K562 (cell line): ENCODE data around the gene ZIC2. TPM values are rescaled to one million over a fixed set of nuclear protein-coding genes. Genes with fewer than 3 reads are reported as not detected.
A peak's percentile ranks its signal among the peaks of the same experiment; 100 is the strongest.

Experiments
- ATAC-seq: fragments of 200-7000 bp; cut with Tn5 transposase; 3 replicates; pipeline ENCODE4 v1.9.1; 2020; ENCODE audit warnings: moderate library complexity
- BruUV-seq: library from RNA; stranded (reverse); fragments of 400-500 nt; replicated peaks from 2 replicates; lab custom pipeline; 2021; lab: Mats Ljungman, UMichigan
- CTCF ChIA-PET: fragments of 300-600 bp; formaldehyde crosslinking; extraction: SDS; loops from one replicate; lab custom pipeline; 2021; ENCODE audit warnings: low intra/inter-chr PET ratio; lab: Yijun Ruan, JAX
- POLR2A ChIA-PET: fragments of 300-600, 350-650 bp; sonication (Branson Sonifier 250); formaldehyde crosslinking; extraction: SDS; loops from one replicate; lab custom pipeline; 2021; ENCODE audit warnings: antibody characterized with exemption, inconsistent platforms; lab: Yijun Ruan, JAX
- DNase-seq, 4 experiments: peaks; one replicate each; pipeline versions ENCODE4 v3.0.0 to v3.0.0-alpha.2; 2011 to 2018; ENCODE audit warnings: low spot score in 3 of 4, mixed read lengths in 3 of 4; ENCODE audit errors: extremely low read depth in 1 of 4
- FAIRE-seq: peaks from 2 replicates; lab custom pipeline; 2011; peaks lifted over from hg19 to GRCh38; lab: Jason Lieb, UNC
- H2AFZ ChIP-seq: 2 replicates; pipeline ENCODE4 v1.6.0; 2011; ENCODE audit warnings: low read depth, low read length, control low read depth, inconsistent platforms
- H3K27ac ChIP-seq: fragments of 200-600 bp; 3 replicates; pipeline ENCODE4 v1.8.0; 2011; ENCODE audit warnings: low read depth, mild to moderate bottlenecking, control low read depth, inconsistent platforms, low read length, moderate library complexity, mixed read lengths; ENCODE audit errors: extremely low read depth
- H3K27me3 ChIP-seq, 2 experiments: fragments of 300-600 bp in 1 of 2; 2 replicates in 1 of 2; 3 replicates in 1 of 2; pipeline versions ENCODE4 v1.6.0 to v1.8.0; 2011; ENCODE audit warnings: inconsistent platforms in 2 of 2, low read length in 2 of 2, mild to moderate bottlenecking in 1 of 2, mixed read lengths in 1 of 2, moderate library complexity in 1 of 2; ENCODE audit not compliant: control insufficient read depth in 2 of 2, insufficient read depth in 2 of 2
- H3K36me3 ChIP-seq: fragments of 300-600 bp; 3 replicates; pipeline ENCODE4 v1.8.0; 2011; ENCODE audit warnings: mild to moderate bottlenecking, low read length, inconsistent platforms; ENCODE audit not compliant: control insufficient read depth, insufficient read depth
- H3K4me1 ChIP-seq, 2 experiments: fragments of 200-600 bp in 1 of 2; replicated peaks in 1 of 2; 2 replicates in 1 of 2; 3 replicates in 1 of 2; pipeline versions ENCODE4 v1.5.1 to v1.8.0; 2011; ENCODE audit warnings: inconsistent platforms in 2 of 2, low read length in 2 of 2, mild to moderate bottlenecking in 1 of 2, mixed read lengths in 1 of 2, moderate library complexity in 1 of 2; ENCODE audit not compliant: control insufficient read depth in 2 of 2, insufficient read depth in 2 of 2
- H3K4me2 ChIP-seq: 2 replicates; pipeline ENCODE4 v1.6.1; 2011; ENCODE audit warnings: low read length, control low read depth, inconsistent platforms, mixed read lengths; ENCODE audit not compliant: insufficient read depth
- H3K4me3 ChIP-seq: fragments of 200-600 bp; sonication (generic), shearing (Covaris generic); 2 replicates; pipeline ENCODE4 v1.5.1; 2016; ENCODE audit warnings: control low read depth, inconsistent platforms
- H3K79me2 ChIP-seq: fragments of 200-600 bp; 3 replicates; pipeline ENCODE4 v1.8.0; 2011; ENCODE audit warnings: low read length, inconsistent platforms; ENCODE audit not compliant: control insufficient read depth, insufficient read depth
- H3K9ac ChIP-seq, 2 experiments: 2 replicates each; pipeline versions ENCODE4 v1.6.0 to v1.6.1; 2011; ENCODE audit warnings: low read depth in 2 of 2, low read length in 2 of 2, control low read depth in 1 of 2, inconsistent platforms in 1 of 2, mild to moderate bottlenecking in 1 of 2, mixed read lengths in 1 of 2; ENCODE audit not compliant: insufficient read depth in 1 of 2
- H3K9me1 ChIP-seq: one replicate; pipeline ENCODE4 v1.6.0; 2011; ENCODE audit warnings: inconsistent platforms, mild to moderate bottlenecking, low read length, moderate library complexity; ENCODE audit not compliant: control insufficient read depth, insufficient read depth
- H3K9me3 ChIP-seq: replicated peaks from 2 replicates; pipeline ENCODE4 v1.5.1; 2011; ENCODE audit warnings: low read depth, low read length, inconsistent platforms; ENCODE audit not compliant: control insufficient read depth, insufficient read depth
- H4K20me1 ChIP-seq: replicated peaks from 2 replicates; pipeline ENCODE4 v1.6.1; 2011; ENCODE audit warnings: low read length, inconsistent platforms, mixed read lengths; ENCODE audit not compliant: control insufficient read depth, insufficient read depth
- CBX2 ChIP-seq: fragments of 200-600 bp; sonication (generic); IDR thresholded peaks from one replicate; pipeline ENCODE4 v1.6.1; 2012; ENCODE audit warnings: mild to moderate bottlenecking, low read length, inconsistent platforms; ENCODE audit not compliant: insufficient read depth, poor library complexity, severe bottlenecking
- CBX8 ChIP-seq: fragments of 200-600 bp; sonication (generic); IDR thresholded peaks from 2 replicates; pipeline ENCODE4 v1.6.1; 2012; ENCODE audit warnings: borderline replicate concordance, mixed run types, low read depth, mild to moderate bottlenecking, moderate library complexity, mixed read lengths, low read length, control low read depth, inconsistent platforms; ENCODE audit not compliant: poor library complexity, severe bottlenecking; ENCODE audit errors: extremely low read depth
- EZH2 ChIP-seq: IDR thresholded peaks from 2 replicates; pipeline ENCODE4 v1.6.1; 2012; ENCODE audit warnings: low read depth, mild to moderate bottlenecking, inconsistent platforms, low read length, borderline replicate concordance
- LCOR ChIP-seq: sonication (generic); formaldehyde crosslinking; IDR thresholded peaks from 2 replicates; pipeline ENCODE4 v1.8.0; 2022; ENCODE audit warnings: mild to moderate bottlenecking, missing genetic modification reagents
- MIER1 ChIP-seq: fragments of 450-650 bp; IDR thresholded peaks from 2 replicates; pipeline ENCODE4 v1.6.1; 2016; ENCODE audit warnings: antibody characterized with exemption, mild to moderate bottlenecking, low read depth
- POLR2AphosphoS2 ChIP-seq: IDR thresholded peaks from 2 replicates; pipeline ENCODE4 v1.6.1; 2012; ENCODE audit warnings: low read length, improper control_type of control experiment
- ZFX ChIP-seq: sonication (generic); formaldehyde crosslinking; IDR thresholded peaks from 2 replicates; pipeline ENCODE4 v1.8.0; 2022; ENCODE audit warnings: mild to moderate bottlenecking, missing genetic modification reagents, moderate library complexity
- ZNF263 ChIP-seq: sonication (generic); formaldehyde crosslinking; IDR thresholded peaks from 2 replicates; pipeline ENCODE4 v1.8.0; 2022; ENCODE audit warnings: mild to moderate bottlenecking, missing genetic modification reagents, borderline replicate concordance
- ZNF311 ChIP-seq: fragments of 250-450 bp; sonication (Bioruptor Pico); IDR thresholded peaks from 2 replicates; pipeline ENCODE4 v1.4.0; 2020; ENCODE audit warnings: mild to moderate bottlenecking, moderate library complexity
- WGBS: fragments of 100-300 bp; shearing (Covaris generic); methylation state at CpG from one replicate; pipeline ENCODE4 v1.1.6; 2016; ENCODE audit warnings: low coverage, mixed read lengths; ENCODE audit not compliant: insufficient coverage; ENCODE audit errors: missing lambda C conversion rate; 5-methylcytosine and 5-hydroxymethylcytosine counted together
- in situ Hi-C: fragments of 300-500 bp; cut with MboI; formaldehyde crosslinking; loops from 4 replicates; pipeline ENCODE4 v1.15.0; 2018; ENCODE audit warnings: inconsistent platforms, mixed read lengths
- intact Hi-C: fragments of 100-400 bp; cut with micrococcal nuclease; formaldehyde crosslinking; loops from 2 replicates; pipeline ENCODE4 v1.14.2; 2022
- polyA plus RNA-seq, 8 experiments: library from polyadenylated mRNA; depleted of rRNA in 4 of 8; stranded (reverse) in 5 of 8; unstranded in 3 of 8; fragments of >200 nt; fragmentation: Nextera tagmentation in 2 of 8; fragmentation: Illumina TruSeq in 1 of 8; extraction: Ambion mirVana in 2 of 8; extraction: Trizol in 1 of 8; gene quantifications; 2 replicates each; pipeline versions ENCODE4 v1.2.1 to v1.2.3, GENCODE V29; 2011 to 2014; ENCODE audit warnings: inconsistent platforms in 1 of 8, missing spikeins in 1 of 8
- total RNA-seq, 7 experiments: library from RNA; depleted of rRNA in 6 of 7; stranded (reverse); fragments of >200 nt in 6 of 7; fragmentation: Illumina TruSeq in 2 of 7; extraction: Trizol in 2 of 7; gene quantifications; 2 replicates each; pipeline versions ENCODE4 v1.2.1 to v1.2.3, GENCODE V29; 2011 to 2021; ENCODE audit warnings: low replicate concordance in 1 of 7

The ZIC2 gene
- total and polyA plus RNA-seq, 9 of the 15 experiments (the other 6 are each of a cell fraction or from before 2014, with no cell fraction given), result 1.8 to 18.0 (median 4.5) TPM

GRCh38 chr13:99993660-99994637 lies 12.4 kb downstream of the ZIC2 start:
- H3K27me3 ChIP-seq, result peaks cover 8 to 10% of the 10 kb centered on the region in 2 experiments; a peak in 4 of 5 replicates
- in situ Hi-C loops, result no loop called here
- no TSS peak for BruUV-seq

GRCh38 chr13:99994638-99995020 lies 13.0 kb downstream of the ZIC2 start:
- Histone ChIP-seq H3K27ac (no peak overlapping the region), H2AFZ (no peak overlapping the region), H3K4me3 (no peak overlapping the region), H3K4me1 (peaks cover 0 to 16% of the 10 kb centered on the region in 2 experiments; a peak in 2 of 5 replicates), H3K4me2 (no peak overlapping the region), H3K9me3 (no peaks in the 10 kb centered on the region), H4K20me1 (no peaks in the 10 kb centered on the region), H3K79me2 (no peaks in the 10 kb centered on the region), H3K9me1 (no peaks in the 10 kb centered on the region), H3K36me3 (no peaks in the 10 kb centered on the region), H3K27me3 (peaks cover 8 to 10% of the 10 kb centered on the region in 2 experiments; a peak in 4 of 5 replicates), H3K9ac (no peak overlapping the region)
- no peak for FAIRE-seq
- no peak for DNase-seq
- no peak for ATAC-seq
- in situ Hi-C loops, result no loop called here
- 50% methylated on average over 1 of the region's 1 CpG for WGBS
- CTCF ChIA-PET, result no interaction called here
- POLR2A ChIA-PET, result no interaction called here
- intact Hi-C loops, result no loop called here
- no TSS peak for BruUV-seq
- TF ChIP-seq MIER1 (no peak), ZNF263 (CRISPR knock-in tag) (no peak), EZH2 (no peak), LCOR (CRISPR knock-in tag) (no peak)

More at GRCh38 chr13:99993660-99994637, 12.4 kb downstream of the ZIC2 start:
- POLR2A ChIA-PET, result no interaction called here
- Histone ChIP-seq H3K4me2 (no peak overlapping the region), H3K27ac (no peak overlapping the region), H3K4me1 (peaks cover 0 to 18% of the 10 kb centered on the region in 2 experiments; a peak in 2 of 5 replicates), H3K9me1 (no peaks in the 10 kb centered on the region), H4K20me1 (no peaks in the 10 kb centered on the region), H3K9ac (no peak overlapping the region), H3K4me3 (no peak overlapping the region), H3K36me3 (no peaks in the 10 kb centered on the region), H3K79me2 (no peaks in the 10 kb centered on the region), H3K9me3 (no peaks in the 10 kb centered on the region), H2AFZ (no peak overlapping the region)
- CTCF ChIA-PET, result no interaction called here
- DNase-seq (no peak), ATAC-seq (no peak), FAIRE-seq (no peak)
- WGBS, result 3% methylated on average over 8 of the region's 9 CpGs
- intact Hi-C loops, result no loop called here
- TF ChIP-seq CBX2, result peak; percentile 92
- no peak for TF ChIP-seq POLR2AphosphoS2
- peak; percentile 13 for TF ChIP-seq CBX8
- no peak for TF ChIP-seq ZFX (CRISPR knock-in tag)
- TF ChIP-seq ZNF311 (CRISPR knock-in tag), result no peak
